ENCODE measurements around the gene SUN1.

SUN1 gene

DNA sequence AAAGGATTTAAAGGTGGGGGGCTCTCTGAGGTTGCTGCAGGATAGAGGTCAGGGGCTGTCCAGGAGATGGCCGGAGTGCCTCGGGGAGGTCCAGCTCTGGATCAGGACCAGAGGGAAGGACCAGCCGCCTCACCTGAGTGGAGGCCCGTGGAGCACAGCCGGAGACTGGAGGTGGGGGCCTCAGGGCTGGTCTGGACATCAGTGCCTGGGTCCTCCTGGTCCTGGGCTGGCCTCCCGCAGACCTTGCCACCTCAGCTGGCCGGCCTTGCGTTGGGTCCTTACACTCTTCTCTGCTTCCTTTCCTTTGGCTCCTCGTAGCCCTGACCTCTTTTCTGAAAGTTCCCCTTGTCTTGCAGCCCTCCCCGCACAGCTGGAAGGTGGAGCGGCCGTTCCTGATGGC, 2.0 kb downstream of the SUN1 start:
- DNase-seq = no peak
- TF ChIP-seq, protein P1, sequence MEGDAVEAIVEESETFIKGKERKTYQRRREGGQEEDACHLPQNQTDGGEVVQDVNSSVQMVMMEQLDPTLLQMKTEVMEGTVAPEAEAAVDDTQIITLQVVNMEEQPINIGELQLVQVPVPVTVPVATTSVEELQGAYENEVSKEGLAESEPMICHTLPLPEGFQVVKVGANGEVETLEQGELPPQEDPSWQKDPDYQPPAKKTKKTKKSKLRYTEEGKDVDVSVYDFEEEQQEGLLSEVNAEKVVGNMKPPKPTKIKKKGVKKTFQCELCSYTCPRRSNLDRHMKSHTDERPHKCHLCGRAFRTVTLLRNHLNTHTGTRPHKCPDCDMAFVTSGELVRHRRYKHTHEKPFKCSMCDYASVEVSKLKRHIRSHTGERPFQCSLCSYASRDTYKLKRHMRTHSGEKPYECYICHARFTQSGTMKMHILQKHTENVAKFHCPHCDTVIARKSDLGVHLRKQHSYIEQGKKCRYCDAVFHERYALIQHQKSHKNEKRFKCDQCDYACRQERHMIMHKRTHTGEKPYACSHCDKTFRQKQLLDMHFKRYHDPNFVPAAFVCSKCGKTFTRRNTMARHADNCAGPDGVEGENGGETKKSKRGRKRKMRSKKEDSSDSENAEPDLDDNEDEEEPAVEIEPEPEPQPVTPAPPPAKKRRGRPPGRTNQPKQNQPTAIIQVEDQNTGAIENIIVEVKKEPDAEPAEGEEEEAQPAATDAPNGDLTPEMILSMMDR (IDR thresholded peaks at IDR 0.05) = no peak
- H3K4me1 Mint-ChIP-seq = peaks cover 75% of the 10 kb centered on the region
- H3K36me3 Mint-ChIP-seq (ENCODE audit: low read depth) = peaks cover 45% of the 10 kb centered on the region
- peak overlapping the region; percentile 75 for H3K27ac Mint-ChIP-seq
- H3K4me3 Mint-ChIP-seq = no peak overlapping the region
- no peaks in the 10 kb centered on the region for H3K9me3 Mint-ChIP-seq
- H3K27me3 Mint-ChIP-seq (ENCODE audit: low read depth, poor library complexity) = no peaks in the 10 kb centered on the region

DNA sequence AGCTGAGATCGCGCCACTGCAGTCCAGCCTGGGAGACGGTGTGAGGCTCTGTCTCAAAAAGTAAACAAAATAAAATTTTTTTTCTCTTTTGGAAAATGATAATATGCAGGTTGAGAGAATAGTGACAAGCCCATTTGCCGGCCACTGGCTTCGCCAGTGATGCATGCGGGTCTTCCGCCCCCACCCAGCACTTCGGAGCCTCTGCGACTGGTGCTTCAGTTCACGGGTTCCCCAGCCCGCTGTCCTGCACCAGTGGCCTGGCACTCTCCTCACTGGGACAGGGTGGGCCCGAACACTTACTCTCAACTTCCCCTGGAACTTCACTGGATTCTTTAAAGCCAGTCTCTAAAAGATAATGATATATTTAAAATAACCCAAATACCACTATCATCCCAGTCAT, 2.7 kb downstream of the SUN1 start:
- H3K4me1 Mint-ChIP-seq = peaks cover 74% of the 10 kb centered on the region
- TF ChIP-seq, protein P1 (IDR thresholded peaks at IDR 0.05) = no peak
- peak; percentile 25 for DNase-seq
- H3K9me3 Mint-ChIP-seq = no peaks in the 10 kb centered on the region
- H3K27me3 Mint-ChIP-seq (ENCODE audit: low read depth, poor library complexity) = no peaks in the 10 kb centered on the region
- peak overlapping the region; percentile 29 for H3K27ac Mint-ChIP-seq
- H3K36me3 Mint-ChIP-seq (ENCODE audit: low read depth) = peaks cover 50% of the 10 kb centered on the region
- peak overlapping the region; percentile 8 for H3K4me3 Mint-ChIP-seq

DNA sequence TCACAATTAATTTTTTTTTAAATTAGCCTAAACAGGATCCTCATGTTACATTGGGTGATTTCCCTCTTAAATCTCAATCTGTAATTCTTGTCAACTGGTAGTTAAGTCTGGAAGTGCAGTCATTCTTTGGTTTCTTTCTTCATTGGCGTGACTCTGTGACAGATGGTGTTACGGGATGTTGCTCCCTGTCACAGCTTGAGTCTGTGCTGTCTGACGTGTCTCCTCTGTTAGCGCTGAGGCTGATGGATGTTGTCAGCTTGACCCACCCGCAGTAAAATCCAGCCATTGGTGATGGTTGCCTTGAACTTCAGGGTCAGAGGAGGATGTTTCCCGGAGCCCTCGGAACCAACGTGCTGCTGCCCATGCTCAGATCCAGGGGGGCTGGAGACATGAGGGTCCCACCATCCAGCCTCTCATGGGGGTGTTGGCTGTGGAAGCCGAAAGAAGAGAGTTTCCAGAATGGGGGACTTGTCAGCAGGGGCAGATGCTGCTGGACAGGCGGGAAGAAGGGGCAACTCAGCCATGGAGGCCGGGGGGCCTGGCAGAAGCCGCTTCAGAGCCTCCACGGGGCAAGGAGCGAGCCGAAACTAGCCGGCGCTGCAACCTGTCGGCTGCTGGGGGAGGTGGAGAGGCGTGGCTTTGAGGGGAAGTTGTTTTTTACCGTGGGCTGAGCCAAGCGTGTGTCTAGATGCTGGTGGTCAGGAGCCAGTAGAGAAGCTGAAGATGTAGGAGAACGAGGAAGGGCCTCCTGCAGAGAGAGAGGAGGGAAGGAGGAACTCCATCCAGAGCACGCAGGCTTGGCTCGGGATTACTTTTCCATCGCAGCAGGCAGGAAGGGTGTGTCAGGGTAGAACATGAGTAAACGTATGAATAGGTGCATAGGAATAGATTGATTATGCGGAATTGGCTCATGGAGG, 3.5 kb downstream of the SUN1 start:
- Mint-ChIP-seq H3K36me3 (ENCODE audit: low read depth) (peaks cover 51% of the 10 kb centered on the region), H3K27me3 (ENCODE audit: low read depth, poor library complexity) (no peaks in the 10 kb centered on the region), H3K27ac (peak overlapping the region; percentile 82), H3K4me1 (peaks cover 67% of the 10 kb centered on the region), H3K9me3 (no peaks in the 10 kb centered on the region), H3K4me3 (peak overlapping the region; percentile 8)
- peak; percentile 28 for DNase-seq
- TF ChIP-seq, protein P1 (IDR thresholded peaks at IDR 0.05) = no peak

DNA sequence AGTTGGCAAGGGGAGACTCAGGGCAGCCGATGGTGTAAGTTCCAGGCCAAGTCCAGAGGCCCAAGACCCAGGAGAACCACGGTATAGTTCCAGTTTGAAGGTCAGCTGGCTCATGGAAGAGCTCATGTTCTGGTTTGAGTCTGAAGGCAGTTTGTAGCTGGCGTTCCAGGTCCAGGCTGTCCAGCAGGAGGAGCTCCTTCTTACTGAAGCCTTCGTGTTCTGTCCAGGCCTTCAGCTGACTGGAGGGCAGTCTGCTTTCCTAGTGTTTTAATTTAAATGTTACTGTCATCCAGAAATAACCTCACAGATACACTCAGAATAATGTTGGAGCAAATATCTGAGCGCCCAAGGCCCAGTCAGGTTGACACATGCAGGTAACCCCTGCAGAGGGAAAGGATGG, 4.2 kb downstream of the SUN1 start:
- Mint-ChIP-seq H3K9me3 (no peaks in the 10 kb centered on the region), H3K36me3 (ENCODE audit: low read depth) (peaks cover 51% of the 10 kb centered on the region), H3K27me3 (ENCODE audit: low read depth, poor library complexity) (no peaks in the 10 kb centered on the region), H3K27ac (peak overlapping the region; percentile 82), H3K4me1 (peaks cover 60% of the 10 kb centered on the region), H3K4me3 (no peak overlapping the region)
- DNase-seq = no peak
- TF ChIP-seq, protein P1 (IDR thresholded peaks at IDR 0.05) = peak; percentile 8

DNA sequence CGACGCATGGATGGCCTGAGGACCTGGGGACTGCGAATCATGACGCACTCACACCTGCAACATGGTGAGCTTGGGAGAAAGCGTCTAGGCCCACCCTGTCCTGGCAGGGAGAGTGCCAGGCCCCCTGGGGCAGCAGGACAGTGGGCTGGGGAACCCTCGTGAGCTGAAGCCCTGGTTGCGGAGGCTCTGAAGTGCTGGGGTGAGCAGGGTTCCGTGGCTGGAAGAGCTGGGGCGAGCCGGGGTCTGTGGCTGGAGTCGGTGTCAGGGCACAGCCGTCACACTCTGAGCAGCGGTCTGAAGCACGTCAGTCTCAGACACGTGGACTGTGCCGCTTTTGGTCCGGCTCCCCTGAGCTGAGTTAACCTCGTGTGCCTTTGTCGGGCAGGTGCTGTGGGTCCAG, 4.7 kb downstream of the SUN1 start:
- Mint-ChIP-seq H3K9me3 (no peaks in the 10 kb centered on the region), H3K27ac (no peak overlapping the region), H3K4me3 (no peak overlapping the region), H3K36me3 (ENCODE audit: low read depth) (peaks cover 56% of the 10 kb centered on the region), H3K4me1 (peaks cover 58% of the 10 kb centered on the region), H3K27me3 (ENCODE audit: low read depth, poor library complexity) (no peaks in the 10 kb centered on the region)
- no peak for DNase-seq
- TF ChIP-seq, protein P1 (IDR thresholded peaks at IDR 0.05) = no peak

All from nephron progenitor cell (in vitro differentiated cells).